GM19099 (cell line): ENCODE results near the gene KRTAP4-4.
"Not testable (repeated sequence)": the region's sequence is repeated elsewhere in the genome, so short reads cannot be mapped to it uniquely, and the experiment has no call there.

Experiments used
- POLR2A ChIP-seq: IDR thresholded peaks from 3 replicates; pipeline ENCODE4 v1.6.1; 2011; ENCODE audit warnings: low read depth; ENCODE audit not compliant: insufficient read length; ENCODE audit errors: extremely low read depth

The KRTAP4-4 gene

GRCh38 chr17:41123991-41124371 lies 36.6 kb downstream of the KRTAP4-4 start, which contains the start of gene KRTAP4-12:
Gene KRTAP4-12, minus strand, starts transcription at chr17:41124182. Its CDS starts 60 bp downstream, at chr17:41124122.
- TF ChIP-seq POLR2A = not testable (repeated sequence)

- no peak for TF ChIP-seq POLR2A
Observed at GRCh38 chr17:41121742-41122141, 38.8 kb downstream of the KRTAP4-4 start.

GRCh38 chr17:41118721-41119120 lies 41.8 kb downstream of the KRTAP4-4 start:
- TF ChIP-seq POLR2A = no peak

GRCh38 chr17:41117846-41118386 lies 42.6 kb downstream of the KRTAP4-4 start, which contains the start of gene KRTAP4-11:
Gene KRTAP4-11, minus strand, starts transcription at chr17:41118373. Its CDS starts 58 bp downstream, at chr17:41118315.
- not testable (repeated sequence) for TF ChIP-seq POLR2A

GRCh38 chr17:41116297-41116696 lies 44.3 kb downstream of the KRTAP4-4 start:
- no peak for TF ChIP-seq POLR2A

- no peak for TF ChIP-seq POLR2A
Observed at GRCh38 chr17:41111151-41111885, 49.2 kb downstream of the KRTAP4-4 start.
